Gastrocnemius medialis (tissue), 4 donors: ENCODE data around the gene PYCARD. TPM values are rescaled to one million over a fixed set of nuclear protein-coding genes. Genes with fewer than 3 reads are reported as not detected.
"Not testable (repeated sequence)": the region's sequence is repeated elsewhere in the genome, so short reads cannot be mapped to it uniquely, and the experiment has no call there.

Experiments used
- ATAC-seq, 2 donors: fragments of 150-250 bp; one replicate each; pipeline ENCODE4 v1.9.1; 2016
- DNase-seq, 2 donors: peaks; one replicate each; pipeline ENCODE4 v3.0.0-alpha.2; 2019
- H3K27ac ChIP-seq, 4 donors: fragments of 200-600 bp; sonication (generic); 1 replicate in 1 of 4; 2 replicates in 3 of 4; pipeline ENCODE4 v1.5.1; 2016 to 2018; ENCODE audit warnings: mild to moderate bottlenecking in 2 of 4, moderate library complexity in 1 of 4
- H3K27me3 ChIP-seq, 3 donors: fragments of 200-600 bp; sonication (generic) in 2 of 3; 1 replicate in 1 of 3; 2 replicates in 2 of 3; pipeline versions ENCODE4 v1.5.1 to v1.6.0; 2016 to 2019; ENCODE audit warnings: mild to moderate bottlenecking in 1 of 3, moderate library complexity in 1 of 3
- H3K36me3 ChIP-seq, 2 donors: fragments of 200-600 bp; sonication (generic) in 1 of 2; one replicate each; pipeline ENCODE4 v1.5.1; 2017 to 2018
- H3K4me1 ChIP-seq, 2 donors: fragments of 200-600 bp; sonication (generic) in 1 of 2; one replicate each; pipeline ENCODE4 v1.5.1; 2016 to 2017; ENCODE audit warnings: mild to moderate bottlenecking in 2 of 2
- H3K4me3 ChIP-seq, 4 donors: fragments of 200-600 bp; sonication (generic) in 3 of 4; 1 replicate in 1 of 4; 2 replicates in 3 of 4; pipeline ENCODE4 v1.5.1; 2016 to 2019; ENCODE audit warnings: mild to moderate bottlenecking in 2 of 4
- H3K9me3 ChIP-seq, 3 donors: fragments of 200-600 bp; sonication (generic) in 2 of 3; 1 replicate in 1 of 3; 2 replicates in 2 of 3; pipeline ENCODE4 v1.5.1; 2016 to 2019
- POLR2A ChIP-seq, 2 donors: fragments of 450-650 bp; IDR thresholded peaks; one replicate each; pipeline ENCODE4 v1.6.1; 2017; ENCODE audit warnings: antibody characterized with exemption in 2 of 2, mild to moderate bottlenecking in 2 of 2, moderate library complexity in 2 of 2
- in situ Hi-C, 4 donors: fragments of 200-750 bp; cut with MboI; loops; one replicate each; pipeline versions ENCODE4 v1.15.0 to v1.8.0; 2017; ENCODE audit warnings: low sequenced_read_pairs in 4 of 4
- intact Hi-C: fragments of 100-400 bp; cut with DNase I; formaldehyde crosslinking; loops from one replicate; pipeline ENCODE4 v1.15.1; 2023; ENCODE audit warnings: low total_unique reads
- total RNA-seq, 4 donors: library from RNA; depleted of rRNA; stranded (reverse); fragments of >200 nt; gene quantifications; one replicate each; pipeline versions ENCODE4 v1.1.0 to v1.2.3, GENCODE V29; 2016
- TF ChIP-seq, protein P1 (sequence below), 5 experiments: fragments of 450-650 bp in 3 of 5; fragments of 200-600 bp in 2 of 5; sonication (generic) in 2 of 5; IDR thresholded peaks in 4 of 5; conservative IDR thresholded peaks in 1 of 5; 1 replicate in 4 of 5; 2 replicates in 1 of 5; pipeline ENCODE4 v1.5.1; 2016 to 2019; ENCODE audit warnings: antibody characterized with exemption in 5 of 5, mild to moderate bottlenecking in 3 of 5, moderate library complexity in 3 of 5

Gene PYCARD
- total RNA-seq, 4 donors from 2014 or later: 1.3 to 16.4 (median 3.7) TPM

DNA sequence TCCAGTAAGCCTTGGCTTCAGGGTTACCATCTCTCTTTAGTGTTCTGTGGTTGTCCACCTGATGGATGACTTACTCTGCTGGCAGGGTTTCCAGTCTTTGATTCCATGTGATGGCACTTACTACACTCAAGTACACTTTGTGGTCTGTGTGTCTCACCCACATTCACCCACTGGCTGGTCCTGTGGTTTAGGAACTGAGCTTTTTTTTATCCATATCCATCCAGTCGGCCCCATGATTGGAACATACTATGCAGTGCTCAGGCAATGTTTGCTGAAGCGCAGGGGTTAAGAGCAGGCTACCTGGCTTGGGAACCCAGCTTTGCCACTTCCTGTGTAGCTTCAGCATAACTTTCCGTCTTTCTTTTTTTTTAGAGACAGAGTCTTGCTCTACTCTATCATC, 25.4 kb downstream of the PYCARD start:
- Histone ChIP-seq H3K36me3 (no peaks in the 10 kb centered on the region), H3K27me3 (no peaks in the 10 kb centered on the region), H3K9me3 (no peaks in the 10 kb centered on the region), H3K27ac (no peak overlapping the region), H3K4me1 (peaks cover 17 to 21% of the 10 kb centered on the region in 2 donors), H3K4me3 (no peak overlapping the region)
- in situ Hi-C loops: loop anchor here in 2 of 4 donors (25.0 kb wide), 1 partner anchor 685 kb away; the partner anchor contains the start of gene ZNF267 (in 2 of the 2)
- no peak for DNase-seq
- no peak for TF ChIP-seq POLR2A (IDR thresholded peaks at IDR 0.05)
- TF ChIP-seq, protein P1, sequence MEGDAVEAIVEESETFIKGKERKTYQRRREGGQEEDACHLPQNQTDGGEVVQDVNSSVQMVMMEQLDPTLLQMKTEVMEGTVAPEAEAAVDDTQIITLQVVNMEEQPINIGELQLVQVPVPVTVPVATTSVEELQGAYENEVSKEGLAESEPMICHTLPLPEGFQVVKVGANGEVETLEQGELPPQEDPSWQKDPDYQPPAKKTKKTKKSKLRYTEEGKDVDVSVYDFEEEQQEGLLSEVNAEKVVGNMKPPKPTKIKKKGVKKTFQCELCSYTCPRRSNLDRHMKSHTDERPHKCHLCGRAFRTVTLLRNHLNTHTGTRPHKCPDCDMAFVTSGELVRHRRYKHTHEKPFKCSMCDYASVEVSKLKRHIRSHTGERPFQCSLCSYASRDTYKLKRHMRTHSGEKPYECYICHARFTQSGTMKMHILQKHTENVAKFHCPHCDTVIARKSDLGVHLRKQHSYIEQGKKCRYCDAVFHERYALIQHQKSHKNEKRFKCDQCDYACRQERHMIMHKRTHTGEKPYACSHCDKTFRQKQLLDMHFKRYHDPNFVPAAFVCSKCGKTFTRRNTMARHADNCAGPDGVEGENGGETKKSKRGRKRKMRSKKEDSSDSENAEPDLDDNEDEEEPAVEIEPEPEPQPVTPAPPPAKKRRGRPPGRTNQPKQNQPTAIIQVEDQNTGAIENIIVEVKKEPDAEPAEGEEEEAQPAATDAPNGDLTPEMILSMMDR (IDR thresholded peaks at IDR 0.05 in 4 of 5, conservative IDR thresholded peaks at IDR 0.05 in 1 of 5): no peak
- intact Hi-C loops: no loop called here
- no peak for ATAC-seq

DNA sequence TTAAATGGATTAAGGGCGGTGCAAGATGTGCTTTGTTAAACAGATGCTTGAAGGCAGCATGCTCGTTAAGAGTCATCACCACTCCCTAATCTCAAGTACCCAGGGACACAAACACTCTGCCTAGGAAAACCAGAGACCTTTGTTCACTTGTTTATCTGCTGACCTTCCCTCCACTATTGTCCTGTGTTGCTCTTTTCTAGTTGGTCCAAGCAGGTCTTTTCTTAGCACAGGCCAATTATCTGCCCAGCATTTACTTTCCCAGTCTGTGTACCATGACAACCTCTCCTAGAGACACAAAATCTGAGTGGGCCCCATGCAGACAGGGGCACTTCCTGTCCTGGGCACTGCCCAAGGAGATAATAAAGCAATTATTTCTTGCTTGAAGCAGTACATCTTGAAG, 32.5 kb downstream of the PYCARD start:
- H3K4me1 ChIP-seq, H3K36me3 ChIP-seq, H3K9me3 ChIP-seq, DNase-seq, H3K27ac ChIP-seq, ATAC-seq, H3K27me3 ChIP-seq, H3K4me3 ChIP-seq, intact Hi-C loops: not testable (repeated sequence)
- in situ Hi-C loops: loop anchor here in 2 of 4 donors (25.0 kb wide), 2 partner anchors 158 to 183 kb away; partner anchors contain the start of genes HSD3B7 (in 1 of the 2) and STX1B (in 1 of the 2)

DNA sequence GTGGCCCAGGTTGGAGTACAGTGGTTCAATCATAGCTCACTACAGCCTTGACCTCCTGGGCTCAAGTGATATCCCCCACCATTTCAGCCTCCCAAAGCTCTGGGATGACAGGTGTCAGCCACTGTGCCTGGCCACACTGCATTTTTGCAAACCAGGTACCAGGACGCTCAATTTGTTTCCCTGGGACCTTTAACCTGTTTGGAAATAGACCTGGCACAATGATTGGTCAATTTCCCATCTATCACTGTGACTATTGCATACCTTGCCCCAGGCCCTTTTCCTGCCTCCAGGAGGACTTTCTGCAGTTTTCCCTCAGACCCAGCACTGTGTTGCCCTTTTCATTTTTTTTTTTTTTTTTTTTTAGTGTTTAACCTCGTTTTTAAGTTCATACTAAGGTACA, 33.7 kb downstream of the PYCARD start:
- Histone ChIP-seq H3K27me3 (no peaks in the 10 kb centered on the region), H3K4me3 (no peak overlapping the region), H3K27ac (no peak overlapping the region), H3K4me1 (no peaks in the 10 kb centered on the region), H3K9me3 (no peaks in the 10 kb centered on the region), H3K36me3 (no peaks in the 10 kb centered on the region)
- DNase-seq: no peak
- no peak for ATAC-seq
- in situ Hi-C loops (loop anchor here in 2 of 4 donors (25.0 kb wide), 2 partner anchors 157 to 182 kb away; partner anchors contain the start of genes HSD3B7 (in 1 of the 2) and STX1B (in 1 of the 2)), intact Hi-C loops (no loop called here)
- TF ChIP-seq, protein P1 (IDR thresholded peaks at IDR 0.05 in 4 of 5, conservative IDR thresholded peaks at IDR 0.05 in 1 of 5): no peak

DNA sequence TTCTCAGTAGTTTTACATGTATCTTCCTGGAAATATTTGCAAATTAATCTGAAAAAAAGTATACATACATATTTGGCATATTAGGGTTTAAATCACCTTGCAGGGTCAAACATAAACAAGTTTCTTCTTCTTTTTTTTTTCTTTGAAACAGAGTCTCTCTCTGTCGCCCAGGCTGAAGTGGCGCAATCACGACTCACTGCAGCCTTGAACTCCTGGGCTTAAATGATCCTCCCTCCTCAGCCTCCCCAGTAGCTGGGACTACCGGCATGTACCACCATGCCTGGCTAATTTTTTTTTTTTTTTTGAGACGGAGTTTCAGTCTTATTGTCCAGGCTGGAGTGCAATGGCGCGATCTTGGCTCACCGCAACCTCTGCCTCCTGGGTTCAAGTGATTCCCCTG, 35.2 kb downstream of the PYCARD start:
- Histone ChIP-seq H3K4me1 (no peaks in the 10 kb centered on the region), H3K4me3 (no peak overlapping the region), H3K27ac (no peak overlapping the region), H3K27me3 (no peaks in the 10 kb centered on the region), H3K36me3 (no peaks in the 10 kb centered on the region), H3K9me3 (no peaks in the 10 kb centered on the region)
- no peak for ATAC-seq
- in situ Hi-C loops (loop anchor here in 2 of 4 donors (25.0 kb wide), 2 partner anchors 155 to 180 kb away; partner anchors contain the start of genes HSD3B7 (in 1 of the 2) and STX1B (in 1 of the 2)), intact Hi-C loops (no loop called here)
- TF ChIP-seq, protein P1 (IDR thresholded peaks at IDR 0.05 in 4 of 5, conservative IDR thresholded peaks at IDR 0.05 in 1 of 5): no peak
- no peak for TF ChIP-seq POLR2A (IDR thresholded peaks at IDR 0.05)
- DNase-seq: no peak

DNA sequence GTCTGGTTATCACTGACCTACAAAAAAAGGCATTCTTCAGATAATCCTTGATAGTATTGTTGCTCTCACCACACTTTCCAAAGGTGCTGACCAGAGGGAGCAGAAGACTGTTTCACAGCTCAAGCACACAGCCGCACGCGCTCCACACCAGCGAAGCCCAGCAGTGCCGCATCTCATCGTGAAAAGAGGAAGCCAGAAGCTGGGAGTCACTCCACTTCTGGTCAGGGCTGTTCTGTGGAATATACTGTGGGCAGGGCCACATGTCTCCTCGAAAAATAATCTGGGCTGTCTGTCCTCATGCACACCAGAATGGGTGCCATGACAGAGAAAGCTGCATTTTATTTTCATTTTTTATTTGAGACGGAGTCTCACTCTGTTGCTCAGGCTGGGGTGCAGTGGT, 45.4 kb downstream of the PYCARD start:
- no peaks in the 10 kb centered on the region for H3K36me3 ChIP-seq
- no peak overlapping the region for H3K4me3 ChIP-seq
- intact Hi-C loops (no loop called here), in situ Hi-C loops (loop anchor here in 2 of 4 donors (10.0 to 25.0 kb wide), 3 partner anchors 62 to 170 kb away; partner anchors contain the start of genes HSD3B7 (in 1 of the 2), STX1B (in 1 of the 2) and VKORC1 (in 1 of the 2))
- DNase-seq: no peak
- no peaks in the 10 kb centered on the region for H3K4me1 ChIP-seq
- H3K27me3 ChIP-seq: no peaks in the 10 kb centered on the region
- no peak overlapping the region for H3K27ac ChIP-seq
- H3K9me3 ChIP-seq: no peaks in the 10 kb centered on the region
- TF ChIP-seq, protein P1 (IDR thresholded peaks at IDR 0.05 in 4 of 5, conservative IDR thresholded peaks at IDR 0.05 in 1 of 5): no peak
- no peak for TF ChIP-seq POLR2A (IDR thresholded peaks at IDR 0.05)
- no peak for ATAC-seq

Other genes starting within 250 kb of the PYCARD start
- 10 to 100 TPM in 2 of 4 donors, 1 to 10 TPM in 2; 3.8 to 15.4 (median 9.8) TPM for gene SETD1A, start 245.0 kb downstream of the PYCARD start, total RNA-seq
- 1 to 10 TPM; 1.5 to 6.8 (median 5.4) TPM for gene HSD3B7, start 217.6 kb downstream of the PYCARD start, total RNA-seq
- gene STX1B, start 192.1 kb downstream of the PYCARD start, total RNA-seq: under 1 TPM in 2 of 4 donors, not detected in 2; 0.13 to 0.36 TPM
- gene STX4, start 169.2 kb downstream of the PYCARD start, total RNA-seq: 10 to 100 TPM; 14.9 to 24.3 (median 21.4) TPM
- gene ZNF668, start 128.5 kb downstream of the PYCARD start, total RNA-seq: 10 to 100 TPM in 2 of 4 donors, 1 to 10 TPM in 2; 6.6 to 16.0 (median 11.0) TPM
- 10 to 100 TPM; 11.7 to 33.2 (median 21.5) TPM for gene ZNF646, start 128.3 kb downstream of the PYCARD start, total RNA-seq
- under 1 TPM; 0.07 to 0.75 (median 0.21) TPM for gene PRSS53, start 113.8 kb downstream of the PYCARD start, total RNA-seq
- 10 to 100 TPM; 20.1 to 35.9 (median 32.9) TPM for gene VKORC1, start 108.0 kb downstream of the PYCARD start, total RNA-seq
- gene BCKDK, start 94.4 kb downstream of the PYCARD start, total RNA-seq: 10 to 100 TPM; 24.7 to 68.9 (median 50.9) TPM
- gene KAT8, start 85.1 kb downstream of the PYCARD start, total RNA-seq: 100 to 1,000 TPM in 1 of 4 donors, 10 to 100 TPM in 3; 44.3 to 102 (median 54.3) TPM
- 1 to 10 TPM in 1 of 4 donors, under 1 TPM in 1, not detected in 2; 0.24 to 1.2 TPM for gene PRSS8, start 67.0 kb downstream of the PYCARD start, total RNA-seq
- gene PRSS36, start 52.7 kb downstream of the PYCARD start, total RNA-seq: 1 to 10 TPM in 3 of 4 donors, not detected in 1; 1.0 to 8.1 (median 3.7) TPM
- gene FUS, start 22.6 kb downstream of the PYCARD start, total RNA-seq: 10 to 100 TPM; 20.6 to 45.9 (median 35.1) TPM
- 100 to 1,000 TPM in 2 of 4 donors, 10 to 100 TPM in 2; 76.7 to 101 (median 97.4) TPM for gene TRIM72, start 11.4 kb upstream of the PYCARD start, total RNA-seq
- not detected for gene PYDC1, start 14.4 kb upstream of the PYCARD start, total RNA-seq
- gene ITGAM, start 57.2 kb upstream of the PYCARD start, total RNA-seq: 1 to 10 TPM in 3 of 4 donors, under 1 TPM in 1; 0.68 to 3.9 (median 3.0) TPM
- under 1 TPM; 0.22 to 0.91 (median 0.56) TPM for gene ITGAX, start 152.4 kb upstream of the PYCARD start, total RNA-seq
- not detected for gene ITGAD, start 190.6 kb upstream of the PYCARD start, total RNA-seq
- 1,000 to 10,000 TPM in 1 of 4 donors, 100 to 1,000 TPM in 3; 597 to 1,192 (median 930) TPM for gene COX6A2, start 225.6 kb upstream of the PYCARD start, total RNA-seq
- 1 to 10 TPM in 3 of 4 donors, under 1 TPM in 1; 0.65 to 3.0 (median 1.5) TPM for gene ZNF843, start 240.0 kb upstream of the PYCARD start, total RNA-seq